Embryonic facial prominence (tissue), 1 donor: ENCODE data around the gene TUT1.
"Not testable (repeated sequence)": the region's sequence is repeated elsewhere in the genome, so short reads cannot be mapped to it uniquely, and the experiment has no call there.

Experiments
- DNase-seq: peaks from one replicate; pipeline ENCODE4 v3.0.0-alpha.2; 2016; ENCODE audit errors: extremely low spot score

Gene TUT1

DNA sequence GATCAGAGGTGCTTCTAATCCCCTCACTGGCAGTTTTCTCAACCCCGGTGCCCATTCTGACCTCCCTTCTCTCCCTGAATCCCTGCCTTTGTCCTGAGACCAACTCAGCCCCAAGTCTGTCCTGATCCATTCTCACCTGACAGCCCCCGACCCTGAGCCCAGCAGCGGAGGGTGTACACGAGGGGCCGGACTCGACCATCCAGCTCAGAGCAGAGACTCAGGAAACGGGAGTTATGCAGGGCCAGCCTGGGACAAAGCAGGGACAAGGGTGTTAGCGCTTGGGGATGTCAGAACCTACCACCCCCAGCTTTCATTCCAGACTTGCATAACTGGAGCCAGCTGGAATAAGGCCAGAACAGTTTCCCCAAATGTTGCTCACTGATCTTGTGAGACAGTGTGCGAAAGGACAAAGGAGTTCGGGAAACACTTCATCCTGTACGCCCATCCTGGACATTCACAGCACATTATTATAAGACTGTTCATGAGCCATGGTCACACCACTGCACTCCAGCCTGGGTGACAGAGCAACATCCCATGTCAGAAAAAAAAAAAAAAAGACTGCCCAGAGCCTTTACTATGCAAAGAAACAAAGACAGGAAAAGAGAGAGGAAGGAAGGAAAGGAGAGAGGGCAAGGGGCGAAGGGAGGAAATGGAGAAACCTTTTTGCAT, 14.1 kb downstream of the TUT1 start:
- no peak for DNase-seq

DNA sequence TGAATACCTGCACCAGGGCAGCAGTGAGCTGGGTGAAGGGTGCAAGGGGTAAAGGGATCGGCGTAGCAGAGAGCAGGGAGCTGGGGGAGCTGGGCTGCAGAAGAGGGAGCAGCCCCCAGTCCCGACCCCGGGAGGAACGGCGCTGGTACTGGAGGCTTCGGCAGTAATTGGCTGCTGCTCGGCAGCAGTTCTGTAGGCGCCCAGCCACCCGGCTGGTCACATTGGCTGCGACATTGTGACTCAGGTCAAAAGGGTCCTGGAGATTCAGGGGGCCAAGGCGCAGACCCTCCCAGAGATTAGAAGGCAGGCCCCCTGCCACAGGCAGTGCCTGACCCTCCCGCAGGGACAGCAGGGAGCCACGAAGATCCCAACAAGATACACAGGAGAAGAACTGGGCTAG, 15.5 kb downstream of the TUT1 start:
- DNase-seq = no peak

DNA sequence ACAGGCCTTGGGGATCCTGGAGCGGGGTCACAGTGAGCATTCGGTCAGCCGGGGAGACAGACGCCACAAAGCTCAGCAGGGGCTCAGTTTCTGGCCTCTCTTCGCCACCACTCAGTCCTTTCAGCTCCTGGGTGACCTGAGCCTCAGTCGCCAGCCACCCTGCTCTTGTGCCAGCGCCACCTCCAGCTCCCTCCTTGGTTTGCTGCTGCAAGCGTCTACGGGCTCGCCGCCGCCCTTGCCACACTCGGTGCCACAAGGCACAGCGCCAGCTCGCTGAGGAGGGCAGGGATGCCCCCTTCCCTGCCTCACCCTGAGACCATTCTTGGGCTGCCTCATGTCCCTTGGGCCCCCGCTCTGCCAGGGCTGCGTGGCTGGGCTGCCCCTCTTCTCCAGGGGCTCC, 16.2 kb downstream of the TUT1 start:
- DNase-seq = no peak

DNA sequence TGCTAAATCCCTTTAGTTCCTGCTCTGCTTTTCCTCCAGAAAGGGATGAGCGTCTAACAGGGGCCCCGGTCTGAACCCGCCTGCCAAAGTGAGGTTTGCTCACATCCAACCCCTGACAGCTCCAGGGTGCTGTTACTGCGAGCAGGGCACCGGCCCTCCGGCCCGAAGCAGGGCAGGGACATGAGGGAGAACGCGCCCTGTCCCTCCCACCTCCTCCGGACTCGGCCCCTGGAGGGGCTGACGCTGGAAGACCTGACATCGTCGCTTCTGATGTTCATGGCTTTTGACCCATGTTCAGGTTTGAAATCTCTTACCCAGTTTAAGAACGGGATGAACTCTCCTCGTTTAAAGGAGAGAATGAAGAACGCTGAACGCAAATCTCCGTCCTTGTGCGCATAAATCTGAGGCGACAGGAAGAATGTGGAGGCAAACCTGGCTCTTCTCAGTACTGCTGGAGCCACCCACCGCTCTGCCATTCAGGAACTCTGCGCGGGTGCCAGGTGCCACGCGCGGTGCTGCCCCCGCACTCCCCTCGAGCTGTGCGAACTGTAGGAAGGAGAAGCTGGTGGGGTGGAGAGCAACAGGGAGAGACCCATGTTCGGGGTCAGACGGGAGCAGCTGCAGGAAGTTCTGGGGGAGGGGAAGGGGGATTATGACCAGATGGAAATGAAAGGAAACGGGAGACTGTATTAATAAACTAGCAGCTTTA, 16.8 kb downstream of the TUT1 start:
- DNase-seq = no peak

DNA sequence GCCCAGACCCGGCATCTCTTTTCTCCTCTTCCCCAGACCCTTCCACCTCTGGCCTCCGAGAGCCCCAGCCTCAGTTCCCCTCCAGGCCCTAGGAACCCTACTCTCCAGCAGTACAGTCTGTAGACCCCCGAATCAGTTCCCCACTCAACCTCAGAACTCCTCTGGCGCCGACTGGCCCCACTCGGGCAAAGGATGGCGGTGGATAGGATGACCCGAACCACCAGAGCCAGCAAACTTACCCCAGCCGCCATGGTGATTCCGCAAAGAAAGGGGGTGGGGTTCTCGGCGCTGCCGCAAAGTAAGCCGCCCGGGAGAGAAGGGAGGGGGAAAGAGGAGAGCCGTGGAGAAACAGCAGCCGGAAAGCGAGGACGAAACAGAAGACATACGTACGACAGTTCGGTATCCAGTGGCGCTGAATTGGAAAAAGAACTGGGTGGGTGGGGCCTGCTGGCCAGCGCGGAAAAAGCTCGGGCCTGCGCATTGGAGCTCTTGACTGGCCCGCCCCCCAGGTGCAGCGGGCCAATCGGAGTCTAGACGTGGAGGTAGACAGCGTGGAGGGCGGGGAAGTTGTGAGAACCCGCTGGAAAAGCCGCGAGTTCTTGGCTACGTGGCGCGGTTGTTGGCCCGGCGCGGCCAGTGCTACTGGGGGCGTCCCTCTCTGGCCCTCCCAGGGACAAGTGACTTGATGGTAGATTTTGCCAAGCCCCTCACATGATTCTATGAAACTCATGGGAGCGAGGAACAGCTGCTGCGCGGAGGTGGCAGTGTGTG, 17.5 kb downstream of the TUT1 start, which contains the start of gene EEF1G:
Gene EEF1G (minus strand): TSS at position 300 of the 771 bp plus-strand sequence. CDS start 49 bp downstream, at position 251.
- peak; percentile 100 for DNase-seq

DNA sequence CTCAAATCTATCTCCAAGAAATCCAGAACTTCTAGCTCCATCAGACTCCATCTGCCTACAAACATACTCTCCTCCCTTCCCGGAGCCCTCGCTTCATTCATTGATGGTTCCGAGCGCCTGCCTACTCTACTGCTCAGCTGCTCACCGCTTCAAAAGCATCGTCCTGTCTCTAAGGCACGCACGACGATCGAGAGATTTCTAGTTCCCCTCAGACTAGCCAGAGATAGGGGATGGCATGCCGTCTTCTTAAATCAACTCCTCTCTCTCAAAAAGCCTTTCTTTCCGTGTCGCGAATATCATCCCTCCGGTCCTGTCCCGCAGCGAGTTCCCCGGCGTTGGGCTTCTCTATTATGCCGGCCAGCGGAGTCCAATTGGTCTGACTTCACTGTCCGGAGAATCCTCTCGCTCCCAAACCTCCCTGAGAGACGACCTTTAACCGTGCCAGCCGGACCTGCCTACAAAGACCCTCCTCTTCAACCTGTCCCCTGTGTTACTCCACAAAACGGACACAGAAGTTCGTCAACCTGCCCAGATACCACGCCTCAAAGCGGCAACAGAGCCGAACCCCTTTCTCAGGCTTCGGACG, 18.2 kb downstream of the TUT1 start:
- no peak for DNase-seq

DNA sequence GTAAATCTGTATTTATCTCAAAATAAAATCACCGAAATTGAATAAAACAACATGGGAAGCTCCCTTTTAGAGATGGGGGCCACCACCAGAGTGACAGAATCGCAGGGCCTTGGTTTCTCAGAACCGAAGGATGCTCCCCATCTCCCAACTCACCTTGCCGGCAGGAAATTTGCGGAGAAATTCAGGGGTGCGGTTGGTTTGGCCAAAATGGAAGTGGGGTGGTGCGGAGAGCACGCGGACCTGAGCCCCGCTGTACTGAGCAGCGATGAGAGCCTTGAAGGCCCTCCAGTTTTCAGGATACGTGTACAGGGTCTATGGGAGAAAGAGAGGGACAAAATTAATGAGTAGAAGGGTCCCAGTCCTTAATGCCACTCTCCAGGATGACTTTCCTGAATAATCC, 18.9 kb downstream of the TUT1 start:
- DNase-seq = no peak

DNA sequence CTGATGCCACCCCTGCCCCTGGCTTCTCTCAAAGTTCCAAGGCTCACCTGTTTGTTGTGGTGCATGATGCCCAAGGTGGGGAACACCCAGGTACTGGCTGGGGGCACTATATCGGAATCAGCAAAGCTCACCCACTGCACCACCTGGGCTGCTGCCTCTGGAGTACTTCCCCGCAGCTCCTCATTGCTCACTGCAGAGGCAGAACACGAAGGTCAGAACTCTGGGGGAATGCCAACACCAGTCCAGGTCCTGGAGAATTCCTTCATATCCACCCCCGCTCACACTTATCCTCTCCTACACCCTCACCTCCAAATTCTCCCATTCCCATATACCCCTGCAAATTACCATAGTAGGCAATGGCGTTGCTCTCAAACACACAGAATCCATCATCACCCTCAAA, 19.8 kb downstream of the TUT1 start:
- not testable (repeated sequence) for DNase-seq

DNA sequence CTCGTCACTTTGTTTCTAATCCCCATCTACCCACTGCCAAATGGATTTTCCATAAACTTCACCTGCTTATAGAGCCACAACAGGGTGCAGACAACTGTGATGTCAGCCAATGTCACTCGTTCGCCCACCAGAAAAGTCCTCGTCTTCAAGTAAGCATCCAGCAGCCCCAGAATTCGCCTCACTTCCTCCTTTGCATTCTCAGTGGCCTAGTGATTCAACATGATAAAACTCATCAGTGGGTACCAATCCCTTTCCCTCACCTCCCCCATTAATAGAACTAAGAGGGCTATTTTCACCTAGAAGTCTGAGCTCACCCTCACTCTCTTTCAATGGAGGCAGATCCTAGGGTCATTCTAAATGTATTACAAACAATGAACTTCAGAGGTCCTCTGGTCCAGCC, 20.4 kb downstream of the TUT1 start:
- not testable (repeated sequence) for DNase-seq

DNA sequence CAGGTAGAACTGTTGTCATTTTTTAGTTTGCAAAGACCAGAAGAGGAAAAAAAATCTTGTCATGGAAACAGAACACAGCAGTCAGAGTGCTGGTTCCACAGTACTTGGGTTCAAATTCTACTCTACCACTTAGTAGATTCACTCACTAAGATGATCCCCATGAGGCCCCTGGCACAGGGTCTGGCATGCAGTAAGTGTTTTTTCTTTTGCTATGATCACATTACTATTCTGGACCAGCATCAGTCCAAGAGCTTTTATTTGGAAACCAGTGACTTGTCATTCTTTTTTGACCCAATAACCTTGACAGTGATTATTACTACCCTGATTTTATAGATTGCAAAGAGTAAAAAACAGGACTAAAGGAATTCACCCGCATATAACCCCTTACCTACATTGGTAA, 21.7 kb downstream of the TUT1 start:
- no peak for DNase-seq

DNA sequence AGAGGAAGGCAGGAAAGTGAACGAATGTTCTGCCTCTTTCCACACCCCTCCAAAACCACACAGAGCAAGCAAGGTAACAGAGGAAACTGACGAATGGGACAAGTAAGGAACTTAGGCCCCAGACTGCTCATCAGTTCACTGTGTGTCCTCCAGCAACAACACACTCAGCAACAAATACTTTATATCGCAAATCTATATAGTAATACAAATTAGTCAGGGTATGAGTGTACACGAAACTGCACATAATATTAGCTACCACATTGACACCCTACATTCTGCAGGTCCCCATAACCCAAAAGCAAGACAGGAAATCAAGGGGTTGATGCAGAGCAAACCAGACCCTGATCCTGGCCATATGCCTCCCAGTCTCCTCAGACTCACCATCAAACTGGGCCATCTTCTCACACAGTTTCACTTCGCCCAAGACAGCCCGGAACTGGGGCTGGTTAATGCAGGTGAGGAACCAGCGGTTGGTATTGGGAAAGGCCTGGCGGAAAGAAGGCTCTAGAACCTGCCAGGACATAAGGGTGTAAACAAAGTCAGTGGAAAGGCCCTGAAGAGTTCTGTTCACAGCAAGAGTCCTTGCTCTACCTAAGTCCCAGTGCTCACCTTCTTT, 24.2 kb downstream of the TUT1 start:
- no peak for DNase-seq

DNA sequence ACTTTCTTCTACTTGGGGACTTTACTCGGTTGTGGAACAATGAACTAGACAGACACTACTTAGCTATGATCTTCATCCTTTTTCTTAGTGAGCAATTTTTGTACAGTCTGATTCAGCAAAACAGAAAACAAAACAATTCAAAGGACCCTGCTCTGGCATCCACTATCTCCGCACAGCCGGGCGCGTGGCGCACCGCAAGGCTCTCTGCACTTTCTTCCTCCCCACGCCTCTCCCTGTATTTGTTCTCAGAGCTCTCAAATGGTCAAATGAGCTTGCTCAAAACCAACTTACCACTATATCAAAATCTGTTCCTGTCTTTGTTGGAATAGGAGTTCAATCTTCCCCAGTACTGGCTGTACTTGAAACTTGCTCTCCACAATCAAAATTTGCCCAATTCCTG, 25.1 kb downstream of the TUT1 start:
- no peak for DNase-seq

DNA sequence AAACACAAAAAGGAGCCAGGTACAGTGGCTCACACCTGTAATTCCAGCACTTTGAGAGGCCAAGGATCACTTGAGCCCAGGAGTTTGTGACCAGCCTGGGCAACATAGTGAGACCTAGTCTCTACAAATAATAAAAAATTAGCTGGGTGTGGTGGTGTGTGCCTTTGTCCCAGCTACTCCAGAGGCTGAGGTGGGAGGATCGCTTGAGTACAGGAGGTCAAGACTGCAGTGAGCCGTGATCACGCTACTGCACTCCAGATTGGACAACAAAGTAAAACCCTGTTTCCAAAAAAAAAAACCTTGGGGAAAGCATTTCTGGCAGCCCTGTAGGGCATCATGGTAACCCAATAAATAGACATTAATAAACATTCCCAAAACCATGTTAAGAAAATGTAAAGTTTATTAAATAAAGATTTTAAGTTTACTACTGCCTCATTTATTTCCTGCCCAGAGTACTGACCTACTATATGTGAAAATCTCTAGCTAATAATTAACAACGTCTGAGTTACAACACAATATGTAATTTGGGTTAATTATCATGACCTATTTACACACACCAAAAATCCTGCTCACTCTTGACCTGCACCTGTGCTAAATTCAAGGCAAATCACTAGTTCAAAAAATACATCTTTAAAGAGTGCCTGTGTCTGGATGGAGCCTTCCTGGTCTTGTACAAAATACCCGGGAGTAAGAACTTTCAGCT, 26.1 kb downstream of the TUT1 start:
- no peak for DNase-seq

DNA sequence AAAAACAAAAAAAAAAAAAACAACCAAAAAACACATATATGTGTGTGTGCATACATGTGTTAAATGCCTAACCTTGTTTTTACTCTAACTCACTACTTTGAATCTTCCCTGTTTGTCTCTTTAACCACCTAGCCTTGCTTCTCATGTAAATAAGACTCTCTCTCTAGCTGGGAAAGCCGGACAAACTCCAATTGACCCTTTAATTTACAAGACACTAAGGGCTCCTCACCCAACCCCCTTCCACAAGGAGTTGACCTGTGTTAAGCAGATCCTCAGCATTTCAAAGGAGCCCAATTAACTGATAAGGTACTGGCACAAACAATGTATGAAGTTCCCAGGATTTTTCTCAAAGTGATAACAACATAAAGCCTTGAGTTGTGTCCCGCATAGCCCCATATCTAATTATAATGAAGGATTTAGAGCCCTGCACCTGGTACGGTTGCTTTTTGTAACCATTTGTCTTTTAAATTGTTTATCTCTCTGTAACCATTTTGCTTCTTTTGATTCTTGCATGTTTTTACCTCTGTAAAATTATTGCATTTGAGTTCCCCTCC, 29.6 kb downstream of the TUT1 start:
- not testable (repeated sequence) for DNase-seq

DNA sequence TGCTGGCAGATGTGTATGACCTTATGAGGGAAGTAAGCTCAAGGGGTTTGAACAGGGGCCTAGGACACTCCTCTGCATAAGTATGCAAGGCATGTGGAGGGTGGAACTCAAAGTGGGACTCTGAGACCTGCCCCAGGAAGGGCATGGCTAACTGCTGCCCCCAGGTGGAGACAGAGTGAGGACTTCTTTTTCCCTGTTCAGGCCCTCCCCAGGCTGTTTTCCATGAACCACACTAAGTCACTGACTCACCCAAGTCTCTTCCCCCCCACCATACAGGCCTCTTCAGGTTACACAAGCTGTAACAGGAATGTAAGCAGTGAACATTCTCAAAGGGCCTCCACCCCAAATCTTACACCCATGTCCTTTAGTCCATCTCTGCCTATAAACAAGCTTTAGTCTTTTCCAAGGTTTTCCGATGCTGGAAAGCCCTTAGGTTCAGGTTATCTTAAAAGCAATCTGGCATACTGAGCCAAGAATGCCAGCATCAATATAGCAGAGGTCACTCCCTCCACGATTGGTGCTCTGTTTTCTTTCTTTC, 30.7 kb downstream of the TUT1 start:
- DNase-seq = no peak

DNA sequence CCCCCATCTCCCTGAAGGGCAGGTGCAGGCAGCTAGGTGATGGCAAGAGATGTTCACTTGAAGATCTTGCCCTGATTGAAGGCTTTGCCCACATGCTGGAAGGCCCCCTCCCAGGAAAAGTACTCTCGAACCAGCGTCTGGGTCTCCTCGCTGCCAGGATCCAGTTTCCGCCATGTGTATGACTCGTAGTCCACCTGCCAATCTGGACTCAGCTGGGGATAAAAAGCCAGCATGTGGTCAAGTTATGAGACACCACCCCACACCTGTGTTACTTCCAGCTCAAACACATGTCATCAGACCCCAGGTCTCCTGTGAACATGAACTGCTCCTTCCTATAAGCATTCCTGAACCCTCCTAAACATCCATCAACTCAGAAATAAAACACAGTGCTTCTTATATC, 31.7 kb downstream of the TUT1 start:
- not testable (repeated sequence) for DNase-seq

DNA sequence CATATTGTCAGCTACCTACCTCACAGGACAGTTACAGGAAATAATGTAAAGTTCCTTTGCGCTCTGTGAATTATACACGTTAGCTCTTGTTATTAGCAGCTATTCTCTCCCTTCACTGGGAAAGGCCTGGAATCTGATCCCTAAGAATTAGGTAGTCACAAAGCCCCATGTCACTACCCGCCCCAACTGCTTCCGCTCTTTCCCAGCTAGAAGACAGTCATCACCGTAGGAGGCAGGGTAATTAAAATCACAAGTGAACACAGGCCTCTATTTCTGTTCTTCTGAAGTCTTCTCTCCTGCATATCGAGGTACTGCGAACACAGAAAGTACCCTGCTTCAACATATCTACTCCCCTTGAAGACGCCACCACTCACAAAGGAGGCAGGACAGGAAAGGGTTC, 32.1 kb downstream of the TUT1 start:
- no peak for DNase-seq

DNA sequence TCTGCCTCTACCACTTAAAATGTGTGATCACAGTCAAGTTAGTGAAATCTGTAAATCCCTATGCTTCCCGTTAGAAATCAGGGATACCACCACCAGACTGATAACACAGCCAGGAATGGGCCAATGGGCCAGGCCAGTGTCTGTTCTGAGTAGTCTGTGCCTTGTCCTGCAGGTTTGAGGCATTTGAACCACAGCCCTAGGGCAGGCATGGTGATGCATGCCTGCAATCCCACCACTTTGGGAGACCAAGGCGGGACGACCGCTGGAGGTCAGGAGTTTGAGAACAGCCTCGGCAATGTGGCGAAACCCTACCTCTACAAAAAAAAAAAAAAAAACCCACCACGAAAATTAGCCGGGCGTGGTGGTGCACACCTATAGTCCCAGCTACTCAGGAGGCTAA, 32.7 kb downstream of the TUT1 start:
- no peak for DNase-seq

DNA sequence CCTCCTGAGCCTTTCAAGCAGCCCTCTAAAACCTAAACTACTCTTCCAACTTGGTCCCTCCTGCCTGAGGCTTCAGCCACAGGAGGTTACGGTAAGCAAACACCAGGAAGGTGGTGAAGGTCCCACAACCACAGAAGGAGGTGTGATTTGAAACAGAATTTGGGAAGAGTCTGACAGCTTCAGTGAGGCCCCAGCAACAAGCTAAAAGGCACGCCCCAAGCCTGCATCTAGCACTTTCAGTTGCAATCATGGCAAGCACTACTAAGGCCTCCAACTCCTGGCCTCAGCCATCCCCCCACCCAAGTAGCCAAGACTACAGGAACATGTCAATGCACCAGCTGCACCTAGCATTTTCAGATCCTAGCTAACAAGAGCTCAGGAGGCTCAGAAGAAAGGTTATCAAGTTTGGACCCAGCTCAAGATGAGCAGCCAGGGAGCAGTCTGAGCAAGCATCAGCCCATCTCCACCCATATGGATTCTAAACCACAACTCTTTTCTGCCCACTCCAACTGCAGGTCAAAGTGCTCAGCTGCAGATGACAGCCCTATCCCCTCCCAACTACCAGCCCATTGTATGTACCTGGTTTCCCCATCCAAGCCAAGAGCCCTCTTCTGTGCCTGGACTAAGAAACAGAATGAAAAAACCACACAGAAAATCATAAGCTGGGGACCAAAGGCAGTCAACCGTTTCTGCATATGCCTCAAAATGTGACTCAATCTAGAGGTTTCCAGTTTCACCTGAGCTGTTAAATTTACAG, 34.3 kb downstream of the TUT1 start:
- no peak for DNase-seq
